Right hindlimb (tissue), 1 donor: ENCODE data around the gene CXCL3.
"Not testable (repeated sequence)": the region's sequence is repeated elsewhere in the genome, so short reads cannot be mapped to it uniquely, and the experiment has no call there.

Source experiments
- DNase-seq: peaks from one replicate; pipeline ENCODE4 v3.0.0-alpha.2; 2018

Gene CXCL3

DNA sequence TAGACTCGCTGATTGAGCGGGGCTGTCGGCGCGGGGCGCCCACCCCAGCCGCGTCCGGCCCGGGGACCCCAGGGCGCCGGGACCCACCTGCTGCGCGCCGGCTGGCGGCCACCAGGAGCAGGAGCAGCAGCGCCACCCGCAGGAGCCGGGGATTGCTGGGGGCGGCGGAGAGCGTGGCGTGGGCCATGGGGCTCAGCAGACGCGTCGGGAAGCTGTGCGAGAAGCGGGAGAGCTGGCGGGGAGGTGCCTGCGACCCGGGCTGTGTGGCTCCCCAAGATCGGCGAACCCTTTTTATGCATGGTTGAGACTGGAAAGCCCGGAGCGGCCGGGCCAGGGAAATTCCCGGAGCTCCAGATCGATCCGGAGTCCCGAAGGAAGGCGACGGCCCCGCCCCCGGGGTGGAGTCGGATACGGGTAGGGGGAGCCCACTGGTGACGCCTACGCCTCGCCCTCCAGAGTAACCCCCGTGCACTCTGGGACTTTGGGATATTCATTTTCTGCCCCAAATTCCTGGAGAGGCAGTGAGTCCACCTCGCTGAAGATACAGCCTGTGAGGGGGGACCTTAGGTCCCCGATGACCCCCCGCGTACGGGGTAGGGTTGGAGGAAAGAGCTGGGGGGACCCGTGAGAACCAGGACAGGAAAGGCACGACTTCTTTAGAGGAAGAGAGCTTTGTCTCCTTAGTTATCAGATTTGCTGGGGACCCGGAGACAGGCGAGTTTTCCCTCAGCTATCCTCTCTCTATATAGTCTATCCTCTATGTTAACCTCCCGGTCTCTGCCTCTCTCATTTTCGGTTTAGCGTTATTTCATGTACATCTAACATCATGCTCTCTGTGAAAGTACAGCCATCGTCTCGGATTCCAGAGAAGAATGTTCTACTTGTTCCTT, at the start of gene CXCL3:
TSS of gene CXCL3 (minus strand) at position 265 of the 890 bp plus-strand sequence. CDS start at position 187, 78 bp downstream.
- DNase-seq, result peak; percentile 68

GRCh38 chr4:74087481-74087880, 49.0 kb upstream of the CXCL3 start:
- DNase-seq, result no peak

DNA sequence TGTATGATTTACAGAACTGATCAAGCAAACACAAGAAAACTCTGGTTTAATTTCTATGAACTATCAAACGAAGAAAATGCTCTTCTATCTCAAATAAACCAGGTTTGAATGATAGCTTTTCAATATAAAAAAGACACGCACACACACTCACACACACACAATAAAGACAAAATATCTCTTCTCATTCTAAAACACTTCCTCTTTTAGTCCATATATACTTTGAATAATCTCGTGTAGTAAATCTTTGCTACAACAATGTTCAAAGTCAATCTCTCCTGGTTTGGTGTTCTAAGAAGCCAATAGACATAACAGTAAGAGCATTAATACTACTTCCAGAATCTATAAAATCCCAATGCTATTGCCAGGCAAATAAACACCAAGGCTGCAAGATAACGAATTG, 47.2 kb upstream of the CXCL3 start:
- no peak for DNase-seq

DNA sequence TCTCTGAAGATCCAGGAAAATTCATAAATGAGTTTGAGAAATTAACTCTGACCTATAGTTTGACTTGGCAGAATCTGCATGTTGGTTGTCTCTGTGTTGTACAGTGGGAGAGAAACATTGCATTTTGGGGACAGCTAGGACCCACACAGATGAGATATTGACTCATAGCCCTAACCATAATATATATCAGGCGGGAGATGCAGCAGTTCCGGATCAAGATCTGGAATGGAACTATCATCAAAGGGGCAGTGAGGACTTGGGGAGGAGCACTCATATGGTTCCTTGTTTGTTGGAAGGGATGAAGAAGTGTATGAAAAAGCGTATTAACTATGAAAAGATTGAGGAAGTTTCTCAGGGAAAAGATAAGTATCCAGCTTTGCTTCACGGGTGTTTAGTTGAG, 46.5 kb upstream of the CXCL3 start:
- no peak for DNase-seq

- no peak for DNase-seq
Observed at GRCh38 chr4:74083546-74083945, 45.1 kb upstream of the CXCL3 start.

- DNase-seq, result no peak
Observed at GRCh38 chr4:74081035-74081434, 42.5 kb upstream of the CXCL3 start.

DNA sequence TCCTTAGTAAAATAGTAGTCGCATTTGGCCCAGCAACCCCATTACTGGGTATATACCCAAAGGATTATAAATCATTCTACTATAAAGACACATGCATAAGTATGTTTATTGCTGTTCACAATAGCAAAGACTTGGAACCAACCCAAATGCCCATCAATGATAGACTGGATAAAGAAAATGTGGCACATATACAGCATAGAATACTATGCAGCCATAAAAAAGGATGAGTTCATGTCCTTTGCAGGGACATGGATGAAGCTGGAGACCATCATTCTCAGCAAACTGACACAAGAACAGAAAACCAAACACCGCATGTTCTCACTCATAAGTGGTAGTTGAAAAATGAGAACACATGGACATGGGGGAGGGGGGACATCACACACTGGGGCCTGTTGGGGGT, 41.9 kb upstream of the CXCL3 start:
- not testable (repeated sequence) for DNase-seq

DNA sequence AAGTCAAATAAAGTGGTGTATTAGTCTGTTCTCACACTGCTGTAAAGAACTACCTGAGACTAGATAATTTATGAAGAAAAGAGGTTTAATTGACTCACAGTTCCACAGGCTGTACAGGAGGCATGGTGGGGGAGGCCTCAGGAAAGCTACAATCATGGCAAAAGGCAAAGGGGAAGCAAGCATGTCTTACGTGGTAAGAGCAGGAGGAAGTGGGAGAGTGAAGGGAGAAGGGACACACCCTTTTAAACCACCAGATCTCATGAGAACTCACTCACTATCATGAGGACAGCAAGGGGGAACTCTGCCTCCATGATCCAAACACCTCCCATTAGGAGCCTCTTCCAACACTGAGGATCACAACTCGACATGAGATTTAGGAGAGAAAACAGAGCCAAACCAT, 40.5 kb upstream of the CXCL3 start:
- not testable (repeated sequence) for DNase-seq

GRCh38 chr4:74073358-74073757, 34.9 kb upstream of the CXCL3 start:
- no peak for DNase-seq

- no peak for DNase-seq
Observed at GRCh38 chr4:74072739-74073138, 34.2 kb upstream of the CXCL3 start.

GRCh38 chr4:74067586-74067985, 29.1 kb upstream of the CXCL3 start:
- DNase-seq, result no peak

GRCh38 chr4:74066232-74066631, 27.7 kb upstream of the CXCL3 start:
- DNase-seq, result no peak

GRCh38 chr4:74065115-74065642, 26.7 kb upstream of the CXCL3 start:
- no peak for DNase-seq

GRCh38 chr4:74063859-74064258, 25.4 kb upstream of the CXCL3 start:
- no peak for DNase-seq

DNA sequence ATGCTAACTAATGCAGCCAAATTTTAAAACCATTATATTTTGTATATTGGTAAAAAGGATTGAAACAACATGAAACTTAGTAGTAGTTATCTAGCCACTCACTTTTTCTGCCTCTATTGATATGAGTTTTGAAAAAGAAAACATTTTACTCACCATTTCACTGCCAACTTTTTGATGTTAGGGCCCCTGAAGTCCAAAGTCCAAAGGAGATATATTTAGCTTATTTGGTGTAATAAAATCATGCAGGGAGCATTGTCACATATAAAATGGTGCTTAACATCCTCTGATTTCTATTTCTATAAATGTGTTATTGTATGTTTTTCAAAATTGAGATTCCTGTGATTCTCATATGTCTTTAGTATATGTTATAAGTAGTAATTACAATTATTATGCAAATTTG, 24.5 kb upstream of the CXCL3 start:
- no peak for DNase-seq

DNA sequence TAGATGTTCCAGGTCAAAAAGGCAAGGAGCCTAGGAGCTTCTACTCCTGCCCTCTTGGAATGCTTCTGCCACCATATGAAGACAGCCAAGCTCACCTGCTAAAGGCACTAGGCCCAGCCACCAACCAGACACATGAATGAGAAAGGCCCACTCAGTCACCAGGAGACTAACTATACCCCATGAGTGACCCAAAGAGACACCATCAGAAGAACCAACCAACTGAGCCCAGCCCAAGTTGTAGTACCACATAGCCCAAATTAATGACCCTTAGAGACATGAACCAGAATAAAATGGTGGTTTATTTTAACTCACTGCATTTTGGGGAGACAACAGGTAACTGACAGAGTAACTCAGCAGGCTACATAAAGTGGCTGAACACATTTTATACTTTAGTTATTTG, 22.9 kb upstream of the CXCL3 start:
- no peak for DNase-seq

- DNase-seq, result no peak
Observed at GRCh38 chr4:74059161-74059829, 20.8 kb upstream of the CXCL3 start.

DNA sequence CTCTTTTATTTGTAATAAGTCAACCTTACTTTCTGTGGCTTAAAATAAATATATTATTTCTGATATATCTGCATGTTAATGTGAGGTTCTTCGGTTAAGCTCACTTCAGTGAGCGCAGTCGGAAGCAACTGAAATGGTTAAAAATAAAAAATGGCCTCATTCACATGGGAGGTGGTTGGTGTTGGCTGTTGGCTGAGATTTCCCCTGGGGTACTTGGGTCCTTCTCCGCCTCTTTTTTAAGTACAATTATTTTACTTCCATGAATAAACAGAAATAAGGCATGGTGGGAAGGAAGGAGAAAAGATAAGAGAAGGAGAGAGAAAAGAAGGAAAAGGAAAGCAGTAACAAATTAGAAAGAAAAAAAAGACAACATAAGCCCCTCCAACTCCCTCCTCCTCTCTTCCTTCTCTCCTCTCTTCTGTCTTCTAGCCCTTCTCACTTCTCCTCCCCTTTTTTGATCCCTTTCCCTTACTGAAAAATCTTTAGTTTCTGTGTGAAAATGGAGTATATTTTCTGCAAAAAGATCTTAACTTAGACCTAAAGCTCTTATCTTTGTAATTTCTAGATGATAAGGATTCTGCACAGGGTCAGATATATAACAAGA, 19.7 kb upstream of the CXCL3 start:
- no peak for DNase-seq

DNA sequence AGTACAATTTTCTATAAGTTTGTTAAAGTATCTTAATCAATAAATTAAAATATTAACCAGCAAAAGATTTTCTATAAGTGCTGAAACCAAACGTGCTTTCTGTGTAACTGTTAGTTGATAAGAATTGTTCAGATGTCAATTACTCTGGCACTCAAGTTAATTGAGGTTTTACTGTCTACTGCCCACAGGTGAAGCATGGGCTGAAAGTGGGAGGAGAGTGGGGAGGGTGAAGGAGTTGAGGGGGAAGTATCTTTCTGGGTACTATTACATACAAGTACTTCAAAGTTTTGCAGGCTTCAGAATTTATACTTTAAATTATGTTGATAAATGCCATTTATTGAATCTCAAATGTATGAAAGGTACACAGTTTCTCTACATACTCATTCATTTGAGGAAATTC, 19.1 kb upstream of the CXCL3 start:
- no peak for DNase-seq

GRCh38 chr4:74056858-74057562, 18.5 kb upstream of the CXCL3 start:
- DNase-seq, result no peak

GRCh38 chr4:74056114-74056857, 17.8 kb upstream of the CXCL3 start:
- DNase-seq, result no peak

- no peak for DNase-seq
Observed at GRCh38 chr4:74055498-74055897, 17.0 kb upstream of the CXCL3 start.
